IMR-90 (cell line): ENCODE data around the gene LCE6A. TPM values are rescaled to one million over a fixed set of nuclear protein-coding genes. Genes with fewer than 3 reads are reported as not detected.

Source experiments
- ATAC-seq: fragments of 200-7000 bp; cut with Tn5 transposase; 2 replicates; pipeline ENCODE4 v1.9.1; 2020; ENCODE audit warnings: low read depth, mild to moderate bottlenecking, moderate library complexity
- BruUV-seq: library from RNA; stranded (reverse); fragments of 400-500 nt; replicated peaks from 2 replicates; lab custom pipeline; 2021; lab: Mats Ljungman, UMichigan
- CTCF ChIA-PET: fragments of 300-600 bp; formaldehyde crosslinking; extraction: SDS; loops from one replicate; lab custom pipeline; 2021; ENCODE audit warnings: antibody characterized with exemption; lab: Yijun Ruan, JAX
- POLR2A ChIA-PET: fragments of 300-600 bp; sonication (Branson Sonifier 250); formaldehyde crosslinking; loops from one replicate; lab custom pipeline; 2022; ENCODE audit warnings: antibody characterized with exemption; ENCODE audit not compliant: unreplicated experiment; lab: Charles Lee
- DNase-seq: peaks from one replicate; pipeline ENCODE4 v3.0.0; 2013
- H2AFZ ChIP-seq: replicated peaks from 2 replicates; pipeline ENCODE3; 2013; ENCODE audit warnings: low read length, mild to moderate bottlenecking; ENCODE audit not compliant: poor library complexity
- H2AK5ac ChIP-seq: 2 replicates; pipeline ENCODE4 v1.6.1; 2013; ENCODE audit warnings: low read depth, low read length, inconsistent platforms
- H2AK9ac ChIP-seq: replicated peaks from 2 replicates; pipeline ENCODE3; 2013; ENCODE audit warnings: mild to moderate bottlenecking, low read depth, low read length, moderate library complexity; ENCODE audit not compliant: poor library complexity
- H2BK120ac ChIP-seq: 2 replicates; pipeline ENCODE4 v1.6.1; 2013; ENCODE audit warnings: low read depth, low read length, inconsistent platforms
- H2BK15ac ChIP-seq: 3 replicates; pipeline ENCODE4 v1.6.1; 2013; ENCODE audit warnings: low read depth, low read length, inconsistent platforms
- H2BK20ac ChIP-seq: 2 replicates; pipeline ENCODE4 v1.6.1; 2013; ENCODE audit warnings: low read depth, mild to moderate bottlenecking, inconsistent platforms, low read length, moderate library complexity
- H2BK5ac ChIP-seq: 2 replicates; pipeline ENCODE4 v1.6.1; 2013; ENCODE audit warnings: mild to moderate bottlenecking, low read depth, low read length, inconsistent platforms; ENCODE audit not compliant: poor library complexity, severe bottlenecking
- H3K14ac ChIP-seq: replicated peaks from 2 replicates; pipeline ENCODE4 v1.6.1; 2013; ENCODE audit warnings: low read depth, low read length, inconsistent platforms
- H3K18ac ChIP-seq: 2 replicates; pipeline ENCODE4 v1.6.1; 2013; ENCODE audit warnings: low read depth, low read length, control low read depth
- H3K23ac ChIP-seq: 2 replicates; pipeline ENCODE4 v1.6.1; 2013; ENCODE audit warnings: low read depth, low read length, inconsistent platforms
- H3K27ac ChIP-seq: 2 replicates; pipeline ENCODE4 v1.5.1; 2013; ENCODE audit warnings: mild to moderate bottlenecking, control low read depth, low read length; ENCODE audit not compliant: insufficient read depth
- H3K27me3 ChIP-seq: 2 replicates; pipeline ENCODE4 v1.6.1; 2013; ENCODE audit warnings: low read length; ENCODE audit not compliant: control insufficient read depth, insufficient read depth
- H3K36me3 ChIP-seq: 2 replicates; pipeline ENCODE4 v1.6.1; 2013; ENCODE audit warnings: low read length, mixed read lengths; ENCODE audit not compliant: control insufficient read depth, insufficient read depth
- H3K4ac ChIP-seq: 2 replicates; pipeline ENCODE4 v1.6.1; 2013; ENCODE audit warnings: low read depth, low read length, inconsistent platforms
- H3K4me1 ChIP-seq: 2 replicates; pipeline ENCODE4 v1.6.1; 2013; ENCODE audit warnings: low read length, mixed read lengths; ENCODE audit not compliant: control insufficient read depth, insufficient read depth
- H3K4me2 ChIP-seq: 2 replicates; pipeline ENCODE4 v1.6.1; 2013; ENCODE audit warnings: low read depth, mild to moderate bottlenecking, control low read depth, low read length, moderate library complexity
- H3K4me3 ChIP-seq: 2 replicates; pipeline ENCODE4 v1.5.1; 2013; ENCODE audit warnings: low read depth, mild to moderate bottlenecking, control low read depth, low read length, moderate library complexity; ENCODE audit not compliant: insufficient read depth
- H3K56ac ChIP-seq: 2 replicates; pipeline ENCODE4 v1.6.1; 2013; ENCODE audit warnings: low read length, inconsistent platforms; ENCODE audit not compliant: insufficient read depth; ENCODE audit errors: extremely low read depth
- H3K79me1 ChIP-seq, 2 experiments: 2 replicates each; pipeline ENCODE4 v1.6.1; 2013; ENCODE audit warnings: low read length in 2 of 2, inconsistent platforms in 1 of 2, low read depth in 1 of 2
- H3K9ac ChIP-seq: 2 replicates; pipeline ENCODE4 v1.6.1; 2013; ENCODE audit warnings: low read depth, low read length, control low read depth
- H3K9me1 ChIP-seq: 2 replicates; pipeline ENCODE4 v1.6.1; 2013; ENCODE audit warnings: low read length, inconsistent platforms; ENCODE audit not compliant: insufficient read depth
- H3K9me3 ChIP-seq: 2 replicates; pipeline ENCODE4 v1.6.1; 2013; ENCODE audit warnings: low read length; ENCODE audit not compliant: control insufficient read depth, insufficient read depth
- H4K20me1 ChIP-seq: 2 replicates; pipeline ENCODE4 v1.6.1; 2013; ENCODE audit warnings: low read length, inconsistent platforms; ENCODE audit not compliant: insufficient read depth
- H4K5ac ChIP-seq: 2 replicates; pipeline ENCODE4 v1.6.1; 2013; ENCODE audit warnings: mild to moderate bottlenecking, low read depth, low read length, control low read depth
- H4K8ac ChIP-seq, 2 experiments: 2 replicates each; pipeline ENCODE4 v1.6.1; 2013; ENCODE audit warnings: low read depth in 2 of 2, low read length in 2 of 2, control low read depth in 1 of 2, inconsistent platforms in 1 of 2
- H4K91ac ChIP-seq: 2 replicates; pipeline ENCODE4 v1.6.1; 2013; ENCODE audit warnings: low read depth, low read length, inconsistent platforms; ENCODE audit not compliant: insufficient read depth
- MAFK ChIP-seq: IDR thresholded peaks from 2 replicates; pipeline ENCODE4 v1.6.1; 2012; ENCODE audit warnings: low read depth, low read length, improper control_type of control experiment
- POLR2A ChIP-seq: IDR thresholded peaks from 2 replicates; pipeline ENCODE4 v1.6.1; 2012; ENCODE audit warnings: mild to moderate bottlenecking, low read depth, low read length
- RAD21 ChIP-seq: IDR thresholded peaks from 2 replicates; pipeline ENCODE4 v1.6.1; 2012; ENCODE audit warnings: low read length, improper control_type of control experiment
- WGBS, 2 experiments: methylation state at CpG; one replicate each; pipeline versions ENCODE4 v1.1.5 to v1.1.7; 2013; ENCODE audit warnings: missing lambda C conversion rate in 2 of 2; ENCODE audit not compliant: insufficient read length in 1 of 2; ENCODE audit errors: extremely low coverage in 2 of 2; 5-methylcytosine and 5-hydroxymethylcytosine counted together
- dilution Hi-C: fragments of 300-500 bp; cut with HindIII; formaldehyde crosslinking; loops from one replicate; pipeline ENCODE4 v1.14.3; 2018; ENCODE audit warnings: low sequenced_read_pairs; ENCODE audit not compliant: unreplicated experiment
- in situ Hi-C: fragments of 300-500 bp; cut with MboI; formaldehyde crosslinking; loops from 3 replicates; pipeline ENCODE4 v1.14.3; 2019; ENCODE audit warnings: low sequenced_read_pairs, inconsistent platforms, mixed read lengths
- intact Hi-C: fragments of 100-400 bp; cut with micrococcal nuclease; formaldehyde crosslinking; loops from 2 replicates; pipeline ENCODE4 v1.10.0; 2022
- polyA plus RNA-seq, 3 experiments: library from polyadenylated mRNA; depleted of rRNA; stranded (reverse); fragments of >200 nt; gene quantifications; 2 replicates each; pipeline ENCODE4 v1.2.3, GENCODE V29; 2012; ENCODE audit warnings: low replicate concordance in 1 of 3
- total RNA-seq: library from RNA; depleted of rRNA; stranded (reverse); fragments of >200 nt; gene quantifications from 2 replicates; pipeline ENCODE4 v1.2.3, GENCODE V29; 2012

LCE6A gene
- total and polyA plus RNA-seq, 2 of the 4 experiments (the other 2 are of a cell fraction), result not detected

GRCh38 chr1:152823294-152823693 lies 19.4 kb upstream of the LCE6A start:
- no peaks in the 10 kb centered on the region for H3K36me3 ChIP-seq
- DNase-seq (no peak), ATAC-seq (no peak)
- H2BK20ac ChIP-seq, result no peak overlapping the region
- BruUV-seq, result no TSS peak
- H3K18ac ChIP-seq, result no peak overlapping the region
- no peak overlapping the region for H4K8ac ChIP-seq
- no peaks in the 10 kb centered on the region for H3K27me3 ChIP-seq
- dilution Hi-C loops (no loop called here), intact Hi-C loops (no loop called here), in situ Hi-C loops (no loop called here)
- no peaks in the 10 kb centered on the region for H3K79me1 ChIP-seq
- H2BK5ac ChIP-seq, result no peak overlapping the region
- no peak overlapping the region for H3K9ac ChIP-seq
- WGBS, 2 experiments, result 0% methylated on average over 1 of the region's 5 CpGs; no CpG with 5 or more reads in 1 of the 2 experiments
- no peak for TF ChIP-seq RAD21
- no peak for TF ChIP-seq MAFK
- no peak for TF ChIP-seq POLR2A
- no peak overlapping the region for H4K5ac ChIP-seq
- H2AK5ac ChIP-seq, result no peak overlapping the region
- H3K4me3 ChIP-seq, result no peak overlapping the region
- no peak overlapping the region for H2BK15ac ChIP-seq
- no peaks in the 10 kb centered on the region for H4K20me1 ChIP-seq
- no peak overlapping the region for H4K91ac ChIP-seq
- no peak overlapping the region for H2AK9ac ChIP-seq
- ChIA-PET POLR2A (no interaction called here), CTCF (no interaction called here)
- H3K4me1 ChIP-seq, result no peaks in the 10 kb centered on the region
- H3K56ac ChIP-seq, result no peak overlapping the region
- H2AFZ ChIP-seq, result no peak overlapping the region
- H3K14ac ChIP-seq, result no peak overlapping the region
- H3K27ac ChIP-seq, result no peak overlapping the region
- H3K9me1 ChIP-seq, result no peaks in the 10 kb centered on the region
- no peak overlapping the region for H3K23ac ChIP-seq
- H3K9me3 ChIP-seq, result no peaks in the 10 kb centered on the region
- H2BK120ac ChIP-seq, result no peak overlapping the region
- H3K4ac ChIP-seq, result no peak overlapping the region
- H3K4me2 ChIP-seq, result no peak overlapping the region
